Measurements from ENCODE around the gene CKB.

GRCh38 chr14:103547455-103547940, 24.9 kb upstream of the CKB start:
- TF ChIP-seq POLR2AphosphoS5 (IDR thresholded peaks at IDR 0.05): no peak
- no peak for TF ChIP-seq CTCF (IDR thresholded peaks at IDR 0.05)
- TF ChIP-seq POLR2A (IDR thresholded peaks at IDR 0.05): no peak
